ENCODE data around the gene HTR6.

HTR6 gene

GRCh38 chr1:19656780-19657466 is 7.8 kb upstream of the HTR6 start:
- DNase-seq (ENCODE audit: low read depth): no peak

DNA sequence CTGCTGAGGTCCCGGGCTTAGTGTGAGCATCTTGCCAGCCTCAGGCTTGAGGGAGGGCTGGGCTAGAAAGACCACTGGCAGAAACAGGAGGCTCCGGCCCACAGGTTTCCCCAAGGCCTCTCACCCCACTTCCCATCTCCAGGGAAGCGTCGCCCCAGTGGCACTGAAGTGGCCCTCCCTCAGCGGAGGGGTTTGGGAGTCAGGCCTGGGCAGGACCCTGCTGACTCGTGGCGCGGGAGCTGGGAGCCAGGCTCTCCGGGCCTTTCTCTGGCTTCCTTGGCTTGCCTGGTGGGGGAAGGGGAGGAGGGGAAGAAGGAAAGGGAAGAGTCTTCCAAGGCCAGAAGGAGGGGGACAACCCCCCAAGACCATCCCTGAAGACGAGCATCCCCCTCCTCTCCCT is 7.2 kb upstream of the HTR6 start:
- no peak for DNase-seq (ENCODE audit: low read depth)

DNA sequence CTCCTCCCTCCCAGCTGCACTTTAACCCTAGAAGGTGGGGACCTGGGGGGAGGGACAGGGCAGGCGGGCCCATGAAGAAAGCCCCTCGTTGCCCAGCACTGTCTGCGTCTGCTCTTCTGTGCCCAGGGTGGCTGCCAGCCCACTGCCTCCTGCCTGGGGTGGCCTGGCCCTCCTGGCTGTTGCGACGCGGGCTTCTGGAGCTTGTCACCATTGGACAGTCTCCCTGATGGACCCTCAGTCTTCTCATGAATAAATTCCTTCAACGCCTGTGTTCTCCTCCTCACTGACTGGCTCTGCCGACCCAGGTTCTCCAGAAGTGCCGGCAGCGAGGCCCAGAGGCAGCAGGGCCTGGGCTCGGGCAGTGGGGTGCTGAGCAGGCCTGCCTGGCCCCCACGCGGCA is 6.5 kb upstream of the HTR6 start:
- no peak for DNase-seq (ENCODE audit: low read depth)

GRCh38 chr1:19661721-19662228 is 2.9 kb upstream of the HTR6 start:
- DNase-seq (ENCODE audit: low read depth): peak; percentile 22

DNA sequence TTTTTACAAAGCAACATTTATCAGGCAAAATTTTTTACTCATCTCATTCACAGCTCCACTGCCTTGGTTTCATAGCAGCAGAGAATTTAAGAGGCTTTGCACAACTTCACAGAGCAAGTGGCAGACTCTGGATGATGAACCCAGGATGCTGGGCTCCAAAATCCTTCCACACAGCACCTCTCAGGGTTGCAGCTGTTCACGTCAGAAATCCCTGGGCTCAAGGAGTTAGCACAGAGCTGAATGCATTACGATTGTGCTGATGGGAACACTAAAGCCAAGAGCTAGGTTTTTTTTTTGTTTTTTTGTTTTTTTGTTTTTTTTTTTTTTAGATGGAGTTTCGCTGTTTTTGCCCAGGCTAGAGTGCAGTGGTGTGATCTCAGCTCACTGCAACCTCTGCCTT is 2.4 kb upstream of the HTR6 start:
- no peak for DNase-seq (ENCODE audit: low read depth)

GRCh38 chr1:19665186-19665495 is 466 bp downstream of the HTR6 start:
- DNase-seq (ENCODE audit: low read depth): no peak

GRCh38 chr1:19665496-19666465 is 1.1 kb downstream of the HTR6 start:
- DNase-seq (ENCODE audit: low read depth): no peak

- no peak for DNase-seq (ENCODE audit: low read depth)
Measured at GRCh38 chr1:19668888-19669287, 4.2 kb downstream of the HTR6 start.

DNA sequence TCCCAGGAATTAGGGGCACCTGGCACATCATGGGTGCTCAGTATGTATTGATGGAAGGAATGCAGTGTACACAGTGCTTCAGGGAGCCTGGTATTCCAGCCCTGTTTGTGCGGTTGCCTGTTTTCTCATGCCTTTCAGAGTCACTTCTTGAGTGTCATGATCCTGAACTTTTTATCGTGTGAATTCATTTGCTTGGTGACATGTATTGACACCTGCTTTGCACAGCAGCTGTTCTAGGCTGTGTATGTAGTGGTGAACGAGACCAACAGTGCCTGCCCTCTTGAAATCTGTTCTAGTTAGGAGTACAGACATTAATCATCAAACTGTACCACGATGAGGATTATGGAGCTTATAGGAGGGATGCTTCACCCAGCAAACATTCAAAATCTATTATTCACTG is 6.1 kb downstream of the HTR6 start:
- DNase-seq (ENCODE audit: low read depth): no peak

- DNase-seq (ENCODE audit: low read depth): no peak
Measured at GRCh38 chr1:19672237-19672636, 7.6 kb downstream of the HTR6 start.

DNA sequence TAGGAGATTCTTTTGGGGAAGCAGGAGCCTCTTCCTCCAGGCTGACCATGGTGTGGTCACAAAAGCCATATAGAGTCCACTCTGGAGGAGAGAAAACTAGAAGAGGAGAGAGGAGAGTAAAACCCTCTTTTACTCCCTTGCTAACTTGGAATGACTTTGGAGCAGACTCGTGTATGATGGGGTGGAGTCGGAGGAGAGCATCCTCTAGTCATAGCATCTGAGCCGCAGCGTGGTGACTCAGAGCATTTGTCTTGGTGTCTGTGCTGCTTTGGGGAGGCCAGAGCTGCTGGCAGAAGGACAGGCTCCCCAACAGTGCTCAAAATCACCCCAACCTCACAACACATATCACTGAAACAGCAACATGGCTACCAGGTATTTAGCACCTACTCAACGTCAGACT is 11.1 kb downstream of the HTR6 start:
- DNase-seq (ENCODE audit: low read depth): no peak

- DNase-seq (ENCODE audit: low read depth): no peak
Measured at GRCh38 chr1:19676438-19676922, 11.8 kb downstream of the HTR6 start.

GRCh38 chr1:19678493-19678892 is 13.8 kb downstream of the HTR6 start:
- DNase-seq (ENCODE audit: low read depth): no peak

GRCh38 chr1:19678931-19679453 is 14.3 kb downstream of the HTR6 start:
- no peak for DNase-seq (ENCODE audit: low read depth)

GRCh38 chr1:19679691-19680090 is 15.0 kb downstream of the HTR6 start:
- no peak for DNase-seq (ENCODE audit: low read depth)

GRCh38 chr1:19680644-19681043 is 16.0 kb downstream of the HTR6 start:
- no peak for DNase-seq (ENCODE audit: low read depth)

DNA sequence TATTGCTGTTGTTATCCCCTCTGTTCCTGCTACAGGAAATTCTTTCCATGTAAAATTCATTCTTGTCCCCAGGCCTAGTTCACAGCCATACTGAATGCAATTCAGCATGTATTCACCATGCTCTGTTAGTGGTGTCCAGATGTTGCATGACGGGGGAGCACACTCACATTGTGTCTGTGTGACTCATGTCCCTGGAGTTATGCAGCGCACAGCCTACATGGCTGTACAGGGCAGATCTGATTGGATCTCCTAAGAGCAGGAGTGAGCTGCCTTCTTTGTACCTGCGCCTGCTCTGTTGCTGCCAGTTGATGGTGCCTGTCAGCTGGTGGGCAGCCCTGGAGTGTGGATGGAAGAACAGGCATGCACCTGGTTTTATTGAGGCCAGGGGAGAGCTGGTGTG is 17.6 kb downstream of the HTR6 start:
- DNase-seq (ENCODE audit: low read depth): no peak

DNA sequence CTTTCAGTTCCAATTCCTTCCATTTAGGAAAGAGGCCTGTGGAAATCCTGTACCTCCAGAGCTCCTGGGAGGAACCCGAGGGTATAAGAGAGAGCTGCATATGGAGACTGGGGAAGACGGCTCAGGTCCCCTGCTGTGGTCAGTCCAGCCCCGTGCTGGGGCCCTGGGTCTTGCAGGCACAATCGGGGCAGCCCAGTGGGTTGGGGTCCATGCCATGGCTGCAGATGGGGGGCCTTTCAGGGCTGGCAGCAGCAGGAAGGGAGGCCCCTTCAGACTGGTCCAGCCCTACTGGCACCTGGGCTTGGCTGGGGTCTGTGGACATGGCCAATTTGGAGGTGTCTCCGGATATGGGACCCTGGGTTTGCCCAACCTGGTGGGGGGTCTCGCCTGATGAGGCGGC is 18.2 kb downstream of the HTR6 start:
- no peak for DNase-seq (ENCODE audit: low read depth)

DNA sequence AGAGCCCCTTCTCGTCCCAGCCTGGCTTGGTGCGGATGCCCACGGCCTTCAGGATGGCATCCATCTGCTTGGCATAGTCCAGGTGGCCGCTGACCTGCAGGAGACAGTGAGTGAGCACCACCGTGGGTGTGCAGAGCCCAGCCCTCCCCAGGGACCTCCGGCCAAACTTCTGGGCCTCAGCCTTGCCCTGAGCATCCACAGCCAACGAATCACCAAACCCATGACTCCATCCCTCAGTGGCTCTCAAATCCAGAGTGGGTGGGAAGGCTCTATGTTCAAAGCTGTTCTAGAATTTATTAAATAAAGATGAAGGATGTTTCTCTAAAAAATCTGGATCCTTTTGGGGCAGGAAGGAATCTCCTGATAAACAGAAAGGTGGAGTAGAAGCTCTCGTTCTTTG is 18.7 kb downstream of the HTR6 start:
- no peak for DNase-seq (ENCODE audit: low read depth)

DNA sequence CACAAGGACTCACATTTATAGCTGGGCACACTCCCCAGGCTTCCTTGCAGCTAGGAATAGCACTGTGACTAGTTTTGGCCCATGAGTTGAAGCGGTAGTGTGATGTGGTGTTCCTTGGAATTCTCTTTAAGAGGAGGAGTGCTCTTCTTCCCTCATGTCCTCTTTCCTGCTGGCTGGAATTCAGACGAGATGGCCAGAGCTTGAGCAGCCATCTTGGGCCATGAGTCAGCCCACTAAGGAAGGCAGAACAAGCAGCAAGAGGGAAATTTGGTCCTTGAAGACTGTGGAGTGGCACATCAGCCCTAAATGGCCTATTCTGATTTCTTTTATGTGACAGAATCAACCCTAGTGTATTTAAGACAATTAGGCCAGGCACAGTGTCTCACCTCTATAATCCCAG is 20.0 kb downstream of the HTR6 start:
- no peak for DNase-seq (ENCODE audit: low read depth)

DNA sequence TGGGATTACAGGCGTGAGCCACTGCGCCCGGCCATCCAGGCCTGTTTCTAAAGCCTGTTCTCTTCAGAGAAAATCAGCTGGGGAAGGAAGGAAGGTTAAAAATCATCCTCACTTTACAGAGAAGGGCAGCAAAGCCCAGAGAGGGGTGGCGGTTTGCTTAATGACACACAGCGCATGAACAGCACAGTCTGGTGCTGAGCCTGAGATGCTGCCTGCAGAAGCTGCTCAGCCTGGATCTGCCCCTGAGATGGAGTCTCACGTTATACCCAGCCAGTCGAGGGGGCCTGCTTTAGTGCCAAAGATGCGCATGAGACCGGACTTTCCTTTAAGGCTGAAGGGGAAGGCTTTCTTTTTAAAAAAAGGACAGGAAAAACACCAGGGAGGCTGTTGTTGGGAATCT is 21.3 kb downstream of the HTR6 start:
- no peak for DNase-seq (ENCODE audit: low read depth)

DNA sequence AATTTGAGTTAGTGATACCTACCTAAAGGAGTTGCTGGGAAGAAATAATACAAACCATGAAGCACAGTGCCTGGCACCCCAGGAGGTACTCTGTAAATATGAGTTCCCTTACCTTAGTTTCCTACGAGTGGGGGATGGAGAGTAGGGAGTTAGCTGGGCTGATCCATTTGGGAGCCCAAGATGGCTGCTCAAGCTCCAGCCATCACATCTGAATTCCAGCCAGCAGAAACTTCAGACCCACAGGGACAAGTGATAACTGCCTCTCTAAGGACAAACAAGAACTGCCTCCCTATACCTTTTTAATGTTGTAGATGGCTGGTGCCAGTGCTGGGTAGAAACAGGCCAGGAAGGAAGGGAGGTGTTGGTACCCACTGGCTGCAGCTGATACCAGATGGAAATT is 22.7 kb downstream of the HTR6 start:
- no peak for DNase-seq (ENCODE audit: low read depth)
